Tibial nerve (tissue), 4 donors: Measurements from ENCODE around the gene ALK. TPM values are rescaled to one million over a fixed set of nuclear protein-coding genes. Genes with fewer than 3 reads are reported as not detected.

Experiments
- DNase-seq, 2 donors: peaks; one replicate each; pipeline ENCODE4 v3.0.0-alpha.2; 2019; ENCODE audit warnings: low spot score in 2 of 2
- H3K27ac ChIP-seq, 4 donors: fragments of 200-600 bp; sonication (generic) in 3 of 4; one replicate each; pipeline ENCODE4 v1.5.1; 2017 to 2019; ENCODE audit warnings: mild to moderate bottlenecking in 1 of 4
- H3K27me3 ChIP-seq, 2 donors: fragments of 200-600 bp; sonication (generic) in 1 of 2; one replicate each; pipeline versions ENCODE4 v1.5.1 to v1.6.0; 2017 to 2019
- H3K36me3 ChIP-seq, 3 donors: fragments of 200-600 bp; sonication (generic); one replicate each; pipeline ENCODE4 v1.5.1; 2018 to 2019
- H3K4me1 ChIP-seq, 4 donors: fragments of 200-600 bp; sonication (generic) in 3 of 4; one replicate each; pipeline ENCODE4 v1.5.1; 2017 to 2019
- H3K4me3 ChIP-seq, 4 donors: fragments of 200-600 bp; sonication (generic) in 3 of 4; one replicate each; pipeline ENCODE4 v1.5.1; 2017 to 2019; ENCODE audit warnings: mild to moderate bottlenecking in 1 of 4, moderate library complexity in 1 of 4
- H3K9me3 ChIP-seq, 4 donors: fragments of 200-600 bp; sonication (generic) in 3 of 4; one replicate each; pipeline ENCODE4 v1.5.1; 2017 to 2019
- CTCF ChIP-seq, 5 experiments: fragments of 200-600 bp in 3 of 5; fragments of 450-650 bp in 2 of 5; sonication (generic) in 3 of 5; IDR thresholded peaks; one replicate each; pipeline ENCODE4 v1.5.1; 2016 to 2019; ENCODE audit warnings: antibody characterized with exemption in 5 of 5, mild to moderate bottlenecking in 3 of 5, moderate library complexity in 2 of 5
- EP300 ChIP-seq, 2 donors: sonication (generic); formaldehyde crosslinking; IDR thresholded peaks; one replicate each; pipeline ENCODE4 v1.6.1; 2017; ENCODE audit warnings: antibody characterized with exemption in 2 of 2, mild to moderate bottlenecking in 1 of 2
- POLR2A ChIP-seq, 2 donors: fragments of 450-650 bp; IDR thresholded peaks; one replicate each; pipeline ENCODE4 v1.6.1; 2017; ENCODE audit warnings: antibody characterized with exemption in 2 of 2, mild to moderate bottlenecking in 2 of 2, moderate library complexity in 2 of 2
- WGBS, 2 donors: methylation state at CpG; one replicate each; pipeline ENCODE4 v1.1.5; 2018; 5-methylcytosine and 5-hydroxymethylcytosine counted together
- total RNA-seq, 4 donors: library from RNA; depleted of rRNA; stranded (reverse); fragments of >200 nt; gene quantifications; one replicate each; pipeline ENCODE4 v1.1.0, GENCODE V29; 2016

Gene ALK
- total RNA-seq, 4 donors from 2014 or later = 0.39 to 4.8 (median 0.66) TPM

- Histone ChIP-seq H3K4me1 (no peaks in the 10 kb centered on the region), H3K36me3 (no peaks in the 10 kb centered on the region), H3K27me3 (no peaks in the 10 kb centered on the region), H3K4me3 (no peak overlapping the region), H3K9me3 (no peaks in the 10 kb centered on the region), H3K27ac (no peak overlapping the region)
- 68 to 73% methylated on average over 11 of the region's 11 CpGs for WGBS, 2 donors
- no peak for DNase-seq
- TF ChIP-seq EP300 (IDR thresholded peaks at IDR 0.05) (no peak), CTCF (IDR thresholded peaks at IDR 0.05) (no peak), POLR2A (IDR thresholded peaks at IDR 0.05) (no peak)
Measured at GRCh38 chr2:29580223-29580622, 341.2 kb downstream of the ALK start.

GRCh38 chr2:29579495-29580169, 341.8 kb downstream of the ALK start:
- Histone ChIP-seq H3K27ac (no peak overlapping the region), H3K4me3 (no peak overlapping the region), H3K36me3 (no peaks in the 10 kb centered on the region), H3K27me3 (no peaks in the 10 kb centered on the region), H3K4me1 (no peaks in the 10 kb centered on the region), H3K9me3 (no peaks in the 10 kb centered on the region)
- DNase-seq = no peak
- 66 to 75% methylated on average over 8 of the region's 8 CpGs for WGBS, 2 donors
- TF ChIP-seq POLR2A (IDR thresholded peaks at IDR 0.05) = no peak
- no peak for TF ChIP-seq EP300 (IDR thresholded peaks at IDR 0.05)
- TF ChIP-seq CTCF (IDR thresholded peaks at IDR 0.05) = no peak

- H3K9me3 ChIP-seq = no peaks in the 10 kb centered on the region
- no peak for TF ChIP-seq CTCF (IDR thresholded peaks at IDR 0.05)
- no peak for TF ChIP-seq EP300 (IDR thresholded peaks at IDR 0.05)
- no peak for TF ChIP-seq POLR2A (IDR thresholded peaks at IDR 0.05)
- 82% methylated on average over 3 of the region's 3 CpGs for WGBS, 2 donors
Measured at GRCh38 chr2:29578084-29578598, 343.2 kb downstream of the ALK start.

GRCh38 chr2:29576231-29576630, 345.2 kb downstream of the ALK start:
- 71% methylated on average over 3 of the region's 3 CpGs for WGBS, 2 donors
- Histone ChIP-seq H3K4me3 (no peak overlapping the region), H3K9me3 (no peaks in the 10 kb centered on the region), H3K36me3 (no peaks in the 10 kb centered on the region), H3K27me3 (no peaks in the 10 kb centered on the region), H3K27ac (no peak overlapping the region), H3K4me1 (no peaks in the 10 kb centered on the region)
- TF ChIP-seq POLR2A (IDR thresholded peaks at IDR 0.05) = no peak
- no peak for TF ChIP-seq EP300 (IDR thresholded peaks at IDR 0.05)
- no peak for TF ChIP-seq CTCF (IDR thresholded peaks at IDR 0.05)
- no peak for DNase-seq

More at GRCh38 chr2:29578084-29578598, 343.2 kb downstream of the ALK start:
- Histone ChIP-seq H3K27me3 (no peaks in the 10 kb centered on the region), H3K27ac (no peak overlapping the region), H3K4me3 (no peak overlapping the region), H3K36me3 (no peaks in the 10 kb centered on the region), H3K4me1 (no peaks in the 10 kb centered on the region)
- DNase-seq = no peak

GRCh38 chr2:29575370-29575890, 346.0 kb downstream of the ALK start:
- Histone ChIP-seq H3K27me3 (no peaks in the 10 kb centered on the region), H3K36me3 (no peaks in the 10 kb centered on the region), H3K4me3 (no peak overlapping the region), H3K9me3 (no peaks in the 10 kb centered on the region), H3K27ac (no peak overlapping the region), H3K4me1 (no peaks in the 10 kb centered on the region)
- no peak for DNase-seq
- WGBS, 2 donors = 68 to 76% methylated on average over 4 of the region's 4 CpGs
- TF ChIP-seq EP300 (IDR thresholded peaks at IDR 0.05) (no peak), POLR2A (IDR thresholded peaks at IDR 0.05) (no peak), CTCF (IDR thresholded peaks at IDR 0.05) (no peak)
